T-helper 17 cell (primary cell): Measurements from ENCODE around the gene MED29. TPM values are rescaled to one million over a fixed set of nuclear protein-coding genes. Genes with fewer than 3 reads are reported as not detected.
A peak's percentile ranks its signal among the peaks of the same experiment; 100 is the strongest.

Experiments
- ATAC-seq: fragments of 150-1000 bp; cut with Tn5 transposase; 2 replicates; pipeline ENCODE4 v1.10.0; 2021; ENCODE audit warnings: mild to moderate bottlenecking, moderate library complexity
- DNase-seq, 3 donors: peaks; one replicate each; pipeline versions ENCODE4 v3.0.0 to v3.0.0-alpha.2; 2020 to 2021
- H3K9me3 ChIP-seq: one replicate; pipeline ENCODE4 v1.7.0; 2013; ENCODE audit warnings: low read length, mild to moderate bottlenecking; ENCODE audit not compliant: control insufficient read depth, poor library complexity, severe bottlenecking
- H3K27ac Mint-ChIP-seq: one replicate; pipeline ENCODE4 v1.8.0; 2022; ENCODE audit warnings: mild to moderate bottlenecking, moderate library complexity, mixed read lengths
- H3K27me3 Mint-ChIP-seq: one replicate; pipeline ENCODE4 v1.8.0; 2022; ENCODE audit warnings: mixed read lengths
- H3K36me3 Mint-ChIP-seq: one replicate; pipeline ENCODE4 v1.8.0; 2022; ENCODE audit warnings: low read depth, mixed read lengths
- H3K4me1 Mint-ChIP-seq: one replicate; pipeline ENCODE4 v1.8.0; 2022; ENCODE audit warnings: mild to moderate bottlenecking, mixed read lengths
- H3K4me3 Mint-ChIP-seq: one replicate; pipeline ENCODE4 v1.8.0; 2022; ENCODE audit warnings: mild to moderate bottlenecking, moderate library complexity, mixed read lengths
- total RNA-seq, 4 donors: library from RNA in 2 of 4; stranded (reverse) in 2 of 4; gene quantifications; one replicate each; pipeline ENCODE4 v1.2.3 and lab custom pipeline; 2022 to 2026

MED29 gene
- total RNA-seq, 2 donors from 2014 or later = 43.4 to 43.6 TPM

GRCh38 chr19:39356647-39357046 is 34.5 kb upstream of the MED29 start:
- peaks cover 2% of the 10 kb centered on the region for H3K36me3 Mint-ChIP-seq
- no peaks in the 10 kb centered on the region for H3K27me3 Mint-ChIP-seq
- no peak for DNase-seq
- H3K4me3 Mint-ChIP-seq = no peak overlapping the region
- no peaks in the 10 kb centered on the region for H3K9me3 ChIP-seq
- no peak for ATAC-seq
- peaks cover 11% of the 10 kb centered on the region for H3K4me1 Mint-ChIP-seq
- H3K27ac Mint-ChIP-seq = no peak overlapping the region

- peaks cover 11% of the 10 kb centered on the region for H3K4me1 Mint-ChIP-seq
- no peak overlapping the region for H3K4me3 Mint-ChIP-seq
- H3K27me3 Mint-ChIP-seq = no peaks in the 10 kb centered on the region
- DNase-seq = no peak
- no peak overlapping the region for H3K27ac Mint-ChIP-seq
- no peaks in the 10 kb centered on the region for H3K9me3 ChIP-seq
- ATAC-seq = no peak
- H3K36me3 Mint-ChIP-seq = peaks cover 2% of the 10 kb centered on the region
Observed at GRCh38 chr19:39359026-39359425, 32.2 kb upstream of the MED29 start.

- Mint-ChIP-seq H3K4me3 (no peak overlapping the region), H3K27me3 (no peaks in the 10 kb centered on the region), H3K36me3 (peaks cover 2% of the 10 kb centered on the region), H3K27ac (peak overlapping the region; percentile 9), H3K4me1 (peaks cover 10% of the 10 kb centered on the region)
- no peak for ATAC-seq
- DNase-seq = no peak
- no peaks in the 10 kb centered on the region for H3K9me3 ChIP-seq
Observed at GRCh38 chr19:39360599-39360998, 30.6 kb upstream of the MED29 start.

DNA sequence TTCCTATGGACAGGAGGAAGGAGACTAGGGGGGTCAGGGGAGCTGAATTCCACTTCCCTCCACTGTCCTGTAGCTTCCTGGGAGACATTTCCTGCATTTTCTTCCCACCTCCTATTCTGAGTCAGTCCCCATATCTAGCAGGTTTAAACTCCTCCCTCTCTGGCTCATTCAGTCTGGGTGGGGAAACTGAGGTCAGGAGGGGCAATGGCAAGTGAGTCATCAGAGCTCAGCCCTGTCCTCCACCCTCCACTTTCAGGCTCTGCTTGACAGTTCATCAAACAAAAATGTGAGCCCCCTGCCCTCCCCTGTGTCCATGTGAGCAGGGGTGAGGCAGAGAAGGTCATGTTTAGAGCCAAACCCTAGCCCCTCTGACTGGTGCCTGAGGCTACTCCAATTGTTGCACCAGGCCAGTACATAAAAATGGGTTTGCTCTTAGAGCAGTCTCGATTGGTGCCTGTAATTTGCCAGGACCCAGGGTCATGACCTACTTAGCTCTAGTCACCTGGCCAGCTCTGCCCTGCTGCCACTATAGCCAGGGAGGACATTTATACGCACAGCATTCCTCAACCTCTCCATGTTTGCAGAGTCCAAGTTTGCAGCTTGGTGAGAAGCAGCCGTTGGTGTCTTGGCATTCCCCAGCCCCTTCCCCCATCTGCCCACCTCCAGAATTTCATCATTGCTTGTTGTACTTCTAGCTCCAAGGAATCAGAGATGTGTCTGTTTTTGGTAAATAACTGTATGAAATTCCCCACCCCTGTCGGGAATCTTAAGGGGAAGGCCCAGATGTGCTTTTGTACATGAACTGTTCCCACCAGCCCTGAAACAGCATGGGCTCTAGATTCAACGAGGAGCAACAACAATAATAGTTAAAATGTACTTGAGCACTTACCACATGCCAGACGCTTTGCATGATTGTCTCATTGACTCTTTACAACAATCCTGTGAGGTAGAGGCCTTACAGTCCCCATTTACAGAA is 28.2 kb upstream of the MED29 start:
- ATAC-seq = peak; percentile 28

GRCh38 chr19:39363901-39364457 is 27.2 kb upstream of the MED29 start:
- Mint-ChIP-seq H3K27me3 (no peaks in the 10 kb centered on the region), H3K4me1 (peaks cover 9% of the 10 kb centered on the region), H3K36me3 (no peaks in the 10 kb centered on the region), H3K27ac (peak overlapping the region; percentile 47), H3K4me3 (no peak overlapping the region)
- DNase-seq (no peak), ATAC-seq (peak; percentile 18)
- no peaks in the 10 kb centered on the region for H3K9me3 ChIP-seq

More for the DNA sequence above, 28.2 kb upstream of the MED29 start:
- Mint-ChIP-seq H3K27ac (peak overlapping the region; percentile 47), H3K27me3 (no peaks in the 10 kb centered on the region), H3K4me3 (no peak overlapping the region), H3K4me1 (peaks cover 7% of the 10 kb centered on the region), H3K36me3 (no peaks in the 10 kb centered on the region)
- no peak for DNase-seq
- no peaks in the 10 kb centered on the region for H3K9me3 ChIP-seq

- Mint-ChIP-seq H3K4me3 (no peak overlapping the region), H3K36me3 (peaks cover 1% of the 10 kb centered on the region)
Observed at GRCh38 chr19:39365531-39365930, 25.6 kb upstream of the MED29 start.

DNA sequence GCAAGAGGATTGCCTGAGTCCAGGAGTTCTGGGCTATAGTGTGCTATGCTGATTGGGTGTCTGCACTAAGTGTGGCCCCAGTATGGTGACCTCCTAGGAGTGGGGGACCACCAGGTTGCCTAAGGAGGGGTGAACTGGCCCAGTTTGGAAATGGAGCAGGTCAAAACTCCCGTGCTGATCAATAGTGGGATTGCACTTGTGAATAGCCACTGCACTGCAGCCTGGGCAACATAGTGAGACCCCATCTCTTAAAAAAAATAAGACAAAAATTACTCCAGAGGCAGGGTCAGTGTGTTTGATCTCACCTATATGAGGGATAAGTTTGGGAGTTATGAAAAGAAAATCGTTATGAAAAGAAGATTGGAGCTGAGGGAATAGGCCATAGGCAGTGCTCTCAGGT is 22.0 kb upstream of the MED29 start:
- ATAC-seq (no peak), DNase-seq (no peak)
- Mint-ChIP-seq H3K36me3 (peaks cover 5% of the 10 kb centered on the region), H3K27me3 (no peaks in the 10 kb centered on the region), H3K4me3 (no peak overlapping the region), H3K4me1 (peaks cover 9% of the 10 kb centered on the region), H3K27ac (no peak overlapping the region)
- no peaks in the 10 kb centered on the region for H3K9me3 ChIP-seq

More at GRCh38 chr19:39365531-39365930, 25.6 kb upstream of the MED29 start:
- DNase-seq (no peak), ATAC-seq (no peak)
- Mint-ChIP-seq H3K4me1 (peaks cover 9% of the 10 kb centered on the region), H3K27ac (no peak overlapping the region), H3K27me3 (no peaks in the 10 kb centered on the region)
- no peaks in the 10 kb centered on the region for H3K9me3 ChIP-seq

DNA sequence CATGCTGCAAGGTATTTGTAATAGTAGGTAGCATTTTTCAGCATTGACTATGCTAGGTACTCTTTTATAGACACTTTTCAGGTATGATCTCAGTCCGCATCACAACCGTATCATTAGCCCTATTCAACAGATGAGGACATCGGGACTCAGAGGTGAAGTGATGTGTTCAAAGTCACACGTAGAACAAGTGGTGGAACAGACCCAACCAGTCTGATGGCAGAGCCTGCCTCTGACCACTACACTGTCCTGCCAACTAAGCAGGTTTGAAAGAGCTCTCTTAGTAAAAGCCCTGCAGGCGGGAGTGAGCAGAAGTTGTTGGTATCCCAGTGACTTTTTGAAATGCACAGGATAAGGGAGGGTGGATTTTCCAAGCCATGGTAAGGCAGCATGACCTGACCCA is 20.4 kb upstream of the MED29 start:
- no peaks in the 10 kb centered on the region for H3K9me3 ChIP-seq
- peaks cover 10% of the 10 kb centered on the region for H3K36me3 Mint-ChIP-seq
- no peak overlapping the region for H3K27ac Mint-ChIP-seq
- no peak for DNase-seq
- H3K4me3 Mint-ChIP-seq = no peak overlapping the region
- H3K27me3 Mint-ChIP-seq = no peaks in the 10 kb centered on the region
- H3K4me1 Mint-ChIP-seq = peaks cover 9% of the 10 kb centered on the region
- ATAC-seq = no peak

DNA sequence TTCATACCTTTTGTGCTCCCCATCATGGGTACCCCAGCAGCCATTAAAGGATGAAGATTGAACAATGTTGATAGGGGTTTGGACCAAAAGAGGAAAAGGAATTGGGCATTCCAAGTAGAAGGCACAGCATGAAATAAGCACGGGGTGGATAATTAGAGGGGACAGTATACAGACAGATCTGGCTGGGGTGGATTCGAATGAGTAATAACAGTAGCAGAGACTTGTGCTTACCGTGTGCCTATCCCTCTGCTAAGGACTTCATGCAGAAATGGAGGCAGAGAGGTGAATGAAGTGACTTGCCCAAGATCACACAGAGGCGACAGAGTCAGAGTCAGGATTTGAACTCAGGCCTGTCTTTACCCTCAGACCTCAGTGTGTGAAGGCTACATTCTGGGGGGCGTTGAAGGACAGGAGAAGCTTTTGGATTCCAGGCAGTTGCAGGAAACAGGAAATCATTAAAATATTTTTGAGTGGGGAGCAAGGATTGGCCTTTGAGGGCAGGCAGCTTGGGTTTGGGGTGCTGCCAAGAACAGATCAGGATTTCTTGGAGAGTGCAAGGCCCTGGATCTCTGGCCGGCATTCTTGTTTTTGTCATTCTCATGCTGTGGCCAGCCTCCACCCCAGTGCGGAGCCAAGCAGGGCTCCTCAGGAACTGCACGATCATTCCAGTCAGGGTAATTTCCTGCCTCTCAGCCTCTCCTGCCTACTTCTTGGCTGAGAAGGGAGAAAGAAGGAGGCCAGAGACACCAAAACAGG is 19.0 kb upstream of the MED29 start:
- H3K4me3 Mint-ChIP-seq = peak overlapping the region; percentile 56
- peak overlapping the region; percentile 53 for H3K27ac Mint-ChIP-seq
- H3K27me3 Mint-ChIP-seq = no peaks in the 10 kb centered on the region
- no peak for ATAC-seq
- no peak for DNase-seq
- peaks cover 12% of the 10 kb centered on the region for H3K4me1 Mint-ChIP-seq
- H3K9me3 ChIP-seq = no peaks in the 10 kb centered on the region
- H3K36me3 Mint-ChIP-seq = peaks cover 15% of the 10 kb centered on the region

DNA sequence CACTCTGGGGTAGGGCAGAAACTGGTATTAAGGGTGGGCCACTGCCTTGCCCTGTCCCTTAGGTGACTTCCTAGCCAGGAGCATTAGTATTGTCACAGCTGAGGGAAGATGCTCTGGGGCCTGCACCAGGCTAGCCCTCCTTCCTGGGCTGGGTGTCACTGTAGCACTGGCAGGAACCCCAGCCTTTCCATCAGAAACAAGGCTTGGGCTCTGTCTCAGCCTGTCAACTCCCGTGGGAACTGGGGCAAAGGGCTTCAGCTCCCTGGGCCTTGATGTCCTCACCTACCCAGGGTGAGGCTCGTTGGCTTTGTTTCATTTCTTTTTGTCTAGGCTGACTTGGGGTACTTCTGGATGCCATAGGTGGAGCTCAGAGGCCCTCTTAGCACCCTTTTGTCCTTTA is 18.2 kb upstream of the MED29 start:
- no peak for ATAC-seq
- H3K4me1 Mint-ChIP-seq = peaks cover 12% of the 10 kb centered on the region
- peak overlapping the region; percentile 53 for H3K27ac Mint-ChIP-seq
- no peak overlapping the region for H3K4me3 Mint-ChIP-seq
- no peaks in the 10 kb centered on the region for H3K27me3 Mint-ChIP-seq
- H3K9me3 ChIP-seq = no peaks in the 10 kb centered on the region
- peaks cover 19% of the 10 kb centered on the region for H3K36me3 Mint-ChIP-seq
- no peak for DNase-seq

DNA sequence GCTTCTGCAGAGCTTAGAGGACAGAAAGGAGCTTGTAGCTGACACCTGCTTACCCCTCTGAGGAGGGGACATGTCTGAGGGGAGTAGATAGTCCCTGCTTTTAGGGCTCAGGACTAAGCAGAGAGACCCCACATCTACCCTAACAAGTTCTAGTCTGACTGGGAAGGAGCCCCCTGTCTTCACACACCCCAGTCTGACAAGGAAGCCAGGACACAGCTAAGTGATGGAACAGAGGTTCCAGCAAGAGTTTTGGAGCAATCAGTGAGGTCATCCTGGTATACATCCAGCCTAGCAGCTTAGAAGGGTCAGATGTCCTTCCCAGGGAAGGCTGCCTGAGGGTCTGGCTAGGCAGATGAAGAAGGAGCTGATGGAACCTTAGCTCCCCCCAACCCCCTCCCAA is 15.2 kb upstream of the MED29 start:
- no peaks in the 10 kb centered on the region for H3K9me3 ChIP-seq
- peaks cover 21% of the 10 kb centered on the region for H3K36me3 Mint-ChIP-seq
- no peaks in the 10 kb centered on the region for H3K27me3 Mint-ChIP-seq
- H3K27ac Mint-ChIP-seq = peak overlapping the region; percentile 67
- no peak for ATAC-seq
- H3K4me3 Mint-ChIP-seq = no peak overlapping the region
- H3K4me1 Mint-ChIP-seq = peaks cover 10% of the 10 kb centered on the region
- no peak for DNase-seq

DNA sequence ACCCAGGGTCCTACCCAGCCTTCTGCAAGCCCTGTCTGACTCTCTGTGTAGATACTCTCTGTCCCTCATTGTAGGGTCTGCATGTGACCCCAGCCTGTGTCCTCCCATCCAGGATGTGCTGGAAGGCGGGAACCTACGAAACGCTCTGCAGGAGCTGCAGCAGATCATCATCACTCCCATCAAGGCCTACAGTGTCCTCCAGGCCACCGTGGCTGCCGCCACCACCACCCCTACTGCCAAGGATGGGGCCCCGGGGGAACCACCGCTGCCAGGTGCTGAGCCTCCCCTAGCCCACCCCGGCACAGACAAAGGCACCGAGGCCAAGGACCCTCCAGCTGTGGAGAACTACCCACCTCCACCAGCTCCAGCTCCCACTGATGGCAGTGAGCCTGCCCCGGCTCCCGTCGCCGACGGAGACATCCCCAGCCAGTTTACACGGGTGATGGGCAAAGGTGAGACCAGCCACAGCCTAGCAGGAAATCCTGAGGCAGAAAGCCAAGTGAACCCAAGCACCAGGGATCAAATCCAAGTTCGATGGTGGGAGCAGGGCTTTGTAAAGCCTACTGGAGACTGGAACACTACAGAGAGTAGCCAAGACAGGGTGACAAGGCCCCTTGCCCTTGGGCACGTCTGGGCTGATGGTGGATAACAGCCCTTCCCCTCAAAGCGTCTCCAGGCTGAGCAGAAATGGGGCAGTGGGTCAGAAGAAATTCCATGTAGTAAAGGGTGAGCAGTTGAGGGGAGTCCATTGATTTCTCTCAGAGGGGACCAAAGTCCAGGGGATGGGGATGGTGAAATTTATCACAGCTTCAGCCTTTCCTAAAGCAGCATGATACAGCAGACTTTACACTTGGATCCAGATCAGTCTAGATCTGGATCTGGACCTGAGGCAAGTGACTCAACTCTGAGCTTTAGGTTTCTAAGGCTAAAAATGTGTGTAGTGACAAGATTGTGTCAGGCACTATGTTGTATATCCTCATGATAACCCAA is 13.5 kb upstream of the MED29 start:
- no peaks in the 10 kb centered on the region for H3K27me3 Mint-ChIP-seq
- peaks cover 27% of the 10 kb centered on the region for H3K36me3 Mint-ChIP-seq
- DNase-seq (no peak), ATAC-seq (no peak)
- H3K4me1 Mint-ChIP-seq = peaks cover 8% of the 10 kb centered on the region
- peak overlapping the region; percentile 7 for H3K4me3 Mint-ChIP-seq
- no peak overlapping the region for H3K27ac Mint-ChIP-seq
- H3K9me3 ChIP-seq = no peaks in the 10 kb centered on the region
